DMS53 treated with DMSO at 0.1 percent for 48 hours (cell line): Measurements from ENCODE around the gene OCEL1.
A peak's percentile ranks its signal among the peaks of the same experiment; 100 is the strongest.

Source experiments
- DNase-seq: peaks from one replicate; lab custom pipeline; 2025; ENCODE audit not compliant: unreplicated experiment; lab: John Stamatoyannopoulos, UW

Gene OCEL1

GRCh38 chr19:17209126-17210036 lies 16.6 kb upstream of the OCEL1 start:
- no peak for DNase-seq

DNA sequence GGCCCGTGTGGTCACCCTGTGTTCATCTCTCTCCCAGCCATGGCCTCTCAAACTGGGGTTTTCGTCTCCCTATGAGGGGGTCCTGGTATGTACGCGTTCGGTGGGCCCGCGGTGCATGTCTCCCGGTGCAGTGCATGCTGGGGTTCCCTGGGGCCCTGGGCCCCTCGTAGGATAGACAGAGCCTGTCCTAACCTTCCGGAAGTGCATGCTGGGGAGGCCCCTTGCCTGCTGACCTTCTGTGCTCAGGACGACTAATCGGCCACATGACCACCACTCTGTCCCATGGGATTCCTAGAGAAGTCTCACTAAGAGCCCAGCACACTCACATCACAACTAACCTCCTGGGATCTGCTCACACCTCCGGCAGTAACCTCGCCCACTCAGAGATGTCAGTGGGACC lies 15.7 kb upstream of the OCEL1 start:
- DNase-seq = no peak

DNA sequence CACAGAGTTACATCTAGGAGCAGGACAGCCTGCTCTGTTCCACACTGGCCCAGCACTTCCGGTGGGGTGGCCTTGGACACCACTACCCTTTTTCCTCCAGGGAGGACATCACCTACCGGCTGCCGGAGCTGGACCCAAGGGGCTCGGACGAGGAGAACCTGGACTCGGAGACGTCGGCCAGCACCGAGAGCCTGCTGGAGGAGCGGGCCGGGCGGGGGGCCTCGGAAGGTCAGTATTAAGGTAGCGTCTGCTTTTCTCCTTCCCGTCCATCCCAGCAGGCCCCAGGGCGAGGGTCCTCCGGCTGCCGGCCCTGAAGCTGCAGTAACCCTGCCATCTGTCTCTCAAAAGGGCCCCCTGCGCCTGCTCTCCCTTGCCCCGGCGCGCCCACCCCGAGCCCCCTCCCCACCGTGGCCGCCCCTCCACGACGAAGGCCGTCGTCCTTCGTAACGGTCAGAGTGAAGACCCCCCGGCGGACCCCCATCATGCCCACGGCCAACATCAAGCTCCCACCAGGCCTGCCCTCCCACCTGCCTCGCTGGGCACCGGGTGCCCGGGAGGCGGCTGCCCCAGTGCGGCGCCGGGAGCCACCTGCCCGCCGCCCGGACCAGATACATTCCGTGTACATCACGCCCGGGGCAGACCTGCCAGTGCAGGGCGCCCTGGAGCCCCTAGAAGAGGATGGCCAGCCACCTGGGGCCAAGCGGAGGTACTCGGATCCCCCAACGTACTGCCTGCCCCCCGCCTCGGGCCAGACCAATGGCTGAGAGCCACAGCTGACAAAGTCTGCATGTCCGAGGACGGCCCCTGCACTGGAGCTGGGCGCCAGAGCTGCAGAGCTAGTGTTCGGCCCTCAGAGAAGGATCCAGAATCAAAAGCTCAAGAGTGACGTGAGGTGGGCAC lies 14.2 kb upstream of the OCEL1 start:
- DNase-seq = no peak

- DNase-seq = no peak
Observed at GRCh38 chr19:17213334-17213733, 12.7 kb upstream of the OCEL1 start.

- DNase-seq = no peak
Observed at GRCh38 chr19:17214508-17215126, 11.4 kb upstream of the OCEL1 start.

- peak; percentile 76 for DNase-seq
Observed at GRCh38 chr19:17215127-17215971, 10.7 kb upstream of the OCEL1 start, which contains the start of gene USE1. USE1 (plus strand) TSS chr19:17215357; CDS start chr19:17215406, 49 bp downstream.

GRCh38 chr19:17216058-17216670 lies 9.9 kb upstream of the OCEL1 start:
- DNase-seq = no peak

GRCh38 chr19:17219286-17219685 lies 6.7 kb upstream of the OCEL1 start:
- DNase-seq = no peak

GRCh38 chr19:17220207-17220758 lies 5.7 kb upstream of the OCEL1 start:
- no peak for DNase-seq

DNA sequence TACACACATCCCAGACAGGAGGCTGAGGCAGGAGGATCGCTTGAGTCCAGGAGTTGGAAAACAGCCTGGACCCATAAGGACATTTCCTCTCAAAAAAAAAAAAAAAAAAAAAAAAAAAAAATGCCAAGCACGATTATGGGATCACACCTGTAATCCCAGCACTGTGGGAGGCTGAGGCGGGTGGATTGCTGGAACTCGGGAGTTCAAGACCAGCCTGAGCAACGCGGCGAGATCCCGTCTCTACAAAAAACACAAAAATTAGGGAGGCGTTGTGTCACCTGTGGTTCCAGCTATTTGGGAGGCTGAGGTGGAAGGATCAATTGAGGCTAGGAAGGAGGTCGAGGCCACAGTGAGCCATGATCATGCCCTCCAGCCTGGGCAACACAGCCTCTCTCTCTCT lies 973 bp upstream of the OCEL1 start:
- no peak for DNase-seq

DNA sequence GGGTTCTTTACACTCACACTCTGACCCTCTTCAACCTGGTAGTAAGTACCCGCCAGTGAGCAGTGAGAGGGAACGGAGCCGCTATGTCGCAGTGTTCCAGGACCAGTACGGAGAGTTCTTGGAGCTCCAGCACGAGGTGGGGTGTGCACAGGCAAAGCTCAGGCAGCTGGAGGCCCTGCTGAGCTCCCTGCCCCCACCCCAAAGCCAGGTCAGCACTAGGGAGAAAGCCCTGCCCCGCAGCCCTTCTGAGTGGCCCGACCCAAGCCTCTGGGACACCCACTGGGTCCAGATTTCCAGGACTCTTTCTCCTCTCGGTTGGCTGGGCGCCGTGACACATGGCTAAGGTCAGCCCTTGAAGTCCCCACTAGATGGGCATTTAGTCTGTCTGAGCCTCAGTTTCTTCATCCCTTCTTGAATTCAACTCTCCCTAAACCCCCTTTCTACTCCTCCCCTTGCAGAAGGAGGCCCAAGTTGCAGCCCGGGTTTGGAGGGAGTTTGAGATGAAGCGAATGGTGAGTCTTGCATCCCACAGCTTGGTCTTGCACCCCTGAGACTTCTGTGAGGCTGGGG lies 1.9 kb downstream of the OCEL1 start:
- DNase-seq = no peak

DNA sequence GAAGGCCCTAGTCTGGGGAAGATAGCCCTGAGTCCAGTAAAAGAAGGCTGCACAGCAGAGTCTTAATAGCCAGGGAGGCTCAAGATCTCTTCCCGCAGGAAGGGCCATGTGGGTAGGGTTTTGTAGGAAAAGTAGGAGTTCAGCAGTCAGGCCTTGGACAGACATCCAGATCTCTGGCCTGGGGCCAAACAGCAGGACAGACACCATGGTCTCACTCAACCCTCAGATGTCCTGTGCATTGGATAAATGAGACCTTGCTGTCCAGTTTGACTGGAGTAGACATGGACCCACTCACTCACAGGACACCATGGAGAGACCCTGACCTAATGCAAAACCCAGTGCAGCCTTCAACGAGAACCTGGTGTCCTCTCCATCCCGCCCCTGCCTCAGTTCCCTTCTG lies 3.9 kb downstream of the OCEL1 start:
- no peak for DNase-seq

GRCh38 chr19:17232258-17232657 lies 6.2 kb downstream of the OCEL1 start:
- no peak for DNase-seq

DNA sequence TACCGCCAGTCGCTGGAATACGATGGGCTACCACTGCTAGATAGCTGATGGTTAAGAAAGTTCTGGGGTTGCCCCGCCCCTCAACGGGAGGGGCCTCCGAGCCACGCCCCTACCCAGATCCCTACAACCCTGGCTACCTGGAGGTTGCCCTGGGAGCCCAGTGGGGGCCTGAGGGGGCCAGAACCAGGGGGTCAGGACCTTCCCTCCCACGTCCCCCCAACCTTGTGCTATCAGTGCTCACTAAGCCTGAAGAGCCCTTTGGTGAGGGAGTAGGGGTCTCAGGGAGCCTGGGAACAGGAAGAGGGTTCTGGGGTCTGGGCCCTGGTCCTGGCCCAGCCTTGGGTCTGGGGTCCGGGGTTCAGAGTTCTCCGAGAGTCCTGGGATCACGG lies 8.9 kb downstream of the OCEL1 start:
- DNase-seq = no peak

DNA sequence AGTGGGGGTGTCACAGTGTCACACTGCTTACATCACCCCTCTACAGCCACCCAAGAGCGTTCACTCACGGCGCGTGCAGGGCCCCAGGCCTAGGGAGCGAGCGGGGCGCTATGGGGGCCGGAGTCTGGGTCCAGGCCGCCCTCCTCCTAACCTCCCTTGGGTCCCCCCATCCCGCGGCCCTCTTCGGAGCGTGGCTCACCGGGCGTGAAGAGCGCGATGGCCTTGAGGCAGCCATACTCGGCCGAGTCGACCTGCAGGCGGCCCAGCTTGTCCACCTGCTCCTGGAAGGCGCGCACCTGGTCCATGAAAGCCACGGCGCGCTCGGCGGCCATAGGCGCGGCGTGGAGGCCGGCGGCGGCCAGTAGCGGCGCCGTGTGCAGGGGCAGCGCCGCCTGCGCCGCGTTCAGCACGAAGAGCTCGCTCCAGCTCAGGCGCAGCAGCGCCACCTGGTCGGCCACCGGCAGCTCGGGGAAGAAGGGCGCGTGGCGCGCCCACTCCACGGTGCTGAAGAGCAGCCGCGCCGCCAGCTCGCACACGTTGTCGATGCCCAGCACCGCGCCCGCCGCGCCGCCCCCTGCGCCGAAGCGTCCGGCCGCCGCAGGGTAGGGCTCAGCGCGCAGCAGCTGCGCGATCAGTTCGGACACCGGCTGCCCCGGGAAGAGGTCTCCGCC lies 9.4 kb downstream of the OCEL1 start:
- peak; percentile 37 for DNase-seq

GRCh38 chr19:17235971-17236777 lies 10.1 kb downstream of the OCEL1 start:
- DNase-seq = peak; percentile 36

DNA sequence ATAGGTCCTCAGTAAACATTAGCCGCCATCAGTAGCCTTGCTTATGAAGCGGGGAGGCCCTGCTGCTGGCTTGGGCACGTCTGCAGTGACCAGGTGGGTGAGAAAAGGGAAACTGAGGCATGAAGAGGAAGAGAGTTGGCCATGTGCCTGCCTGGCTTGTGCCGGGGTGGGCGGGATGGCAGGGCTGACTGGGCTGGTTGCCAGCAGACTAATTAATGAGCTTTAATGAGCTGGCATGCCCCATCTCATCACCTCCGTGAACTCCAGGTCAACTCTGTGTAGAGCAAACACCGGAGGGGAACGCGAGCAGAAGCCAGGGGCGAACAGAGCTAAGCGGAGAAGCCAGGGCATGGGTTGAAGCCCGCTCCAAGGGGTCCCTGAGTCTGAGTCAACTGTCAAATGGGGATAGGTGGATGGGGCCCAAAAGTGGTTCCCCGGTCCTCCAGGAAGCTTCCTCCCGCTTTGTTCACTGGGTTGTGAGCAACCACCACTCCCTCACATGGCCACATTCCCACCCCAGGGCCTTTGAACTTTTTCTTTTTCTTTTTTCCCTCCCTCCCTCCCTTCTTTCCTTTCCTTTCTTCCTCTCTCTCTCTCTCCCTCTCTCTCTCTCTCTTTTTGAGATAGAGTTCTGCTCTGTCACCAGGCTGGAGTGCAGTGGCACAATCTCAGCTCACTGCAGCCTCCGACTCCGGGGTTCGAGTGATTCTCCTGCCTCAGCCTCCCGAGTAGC lies 11.0 kb downstream of the OCEL1 start:
- no peak for DNase-seq
